Uterus (tissue), 2 donors: ENCODE data around the gene PALS2.

ENCODE experiments used
- CTCF ChIP-seq, 4 experiments: fragments of 200-600 bp in 2 of 4; fragments of 450-650 bp in 2 of 4; sonication (generic) in 2 of 4; IDR thresholded peaks; one replicate each; pipeline ENCODE4 v1.5.1; 2016 to 2019; ENCODE audit warnings: antibody characterized with exemption in 4 of 4, mild to moderate bottlenecking in 2 of 4, moderate library complexity in 1 of 4
- POLR2A ChIP-seq, 2 donors: fragments of 450-650 bp; IDR thresholded peaks; one replicate each; pipeline ENCODE4 v1.6.1; 2016; ENCODE audit warnings: antibody characterized with exemption in 2 of 2, mild to moderate bottlenecking in 1 of 2, moderate library complexity in 1 of 2

GRCh38 chr7:24622646-24623182, 49.5 kb downstream of the PALS2 start:
- TF ChIP-seq CTCF (IDR thresholded peaks at IDR 0.05), result no peak
- no peak for TF ChIP-seq POLR2A (IDR thresholded peaks at IDR 0.05)
